GM23338 (cell line): ENCODE measurements around the gene FCHO2. TPM values are rescaled to one million over a fixed set of nuclear protein-coding genes. Genes with fewer than 3 reads are reported as not detected.
A peak's percentile ranks its signal among the peaks of the same experiment; 100 is the strongest.

Experiments used
- ATAC-seq: fragments of 200-7000 bp; cut with Tn5 transposase; 3 replicates; pipeline ENCODE4 v1.9.1; 2020
- DNase-seq: peaks from one replicate; pipeline ENCODE4 v3.0.0-alpha.2; 2015; ENCODE audit warnings: low spot score
- H2AFZ ChIP-seq: fragments of 200-600 bp; sonication (generic); 2 replicates; pipeline ENCODE4 v1.8.0; 2016; ENCODE audit warnings: antibody characterized with exemption, mild to moderate bottlenecking, moderate library complexity
- H3F3A ChIP-seq: fragments of 200-600 bp; sonication (generic); replicated peaks from 2 replicates; pipeline ENCODE4 v1.8.0; 2017; ENCODE audit warnings: antibody characterized with exemption, mixed run types, low read depth
- H3K27ac ChIP-seq: fragments of 200-600 bp; sonication (generic); 2 replicates; pipeline ENCODE4 v1.6.1; 2016; ENCODE audit warnings: low read depth
- H3K27me3 ChIP-seq: fragments of 200-600 bp; sonication (generic); 2 replicates; pipeline ENCODE4 v1.8.0; 2016; ENCODE audit warnings: mild to moderate bottlenecking, mixed run types, moderate library complexity; ENCODE audit not compliant: insufficient read depth
- H3K36me3 ChIP-seq: fragments of 200-600 bp; sonication (generic); 2 replicates; pipeline ENCODE4 v1.8.0; 2016; ENCODE audit warnings: mild to moderate bottlenecking; ENCODE audit not compliant: insufficient read depth
- H3K4me1 ChIP-seq: fragments of 200-600 bp; sonication (generic); 2 replicates; pipeline ENCODE4 v1.8.0; 2016; ENCODE audit warnings: mild to moderate bottlenecking, moderate library complexity; ENCODE audit not compliant: insufficient read depth
- H3K4me2 ChIP-seq: fragments of 200-600 bp; sonication (generic); 2 replicates; pipeline ENCODE4 v1.7.1; 2017; ENCODE audit warnings: mixed run types
- H3K4me3 ChIP-seq: fragments of 200-600 bp; sonication (generic); 2 replicates; pipeline ENCODE4 v1.6.1; 2016; ENCODE audit warnings: mixed run types
- H3K79me2 ChIP-seq: fragments of 200-600 bp; sonication (generic); replicated peaks from 2 replicates; pipeline ENCODE4 v1.8.0; 2017; ENCODE audit warnings: mild to moderate bottlenecking; ENCODE audit not compliant: insufficient read depth
- H3K9me2 ChIP-seq: fragments of 200-600 bp; sonication (generic); 2 replicates; pipeline ENCODE4 v1.8.0; 2017; ENCODE audit not compliant: insufficient read depth
- H4K20me1 ChIP-seq: fragments of 200-600 bp; sonication (generic); replicated peaks from 2 replicates; pipeline ENCODE4 v1.8.0; 2017; ENCODE audit warnings: mild to moderate bottlenecking; ENCODE audit not compliant: insufficient read depth
- H3K27ac Mint-ChIP-seq: 2 replicates; pipeline ENCODE4 v1.8.0; 2020; ENCODE audit warnings: inconsistent platforms, mild to moderate bottlenecking, moderate library complexity, mixed read lengths
- H3K27me3 Mint-ChIP-seq: 3 replicates; pipeline ENCODE4 v1.8.0; 2022; ENCODE audit warnings: low read depth, mild to moderate bottlenecking, moderate library complexity, mixed read lengths, inconsistent platforms; ENCODE audit not compliant: insufficient read depth, poor library complexity
- H3K36me3 Mint-ChIP-seq: 3 replicates; pipeline ENCODE4 v1.8.0; 2021; ENCODE audit warnings: low read depth, mild to moderate bottlenecking, inconsistent platforms, moderate library complexity, mixed read lengths
- H3K4me1 Mint-ChIP-seq: 3 replicates; pipeline ENCODE4 v1.8.0; 2020; ENCODE audit warnings: mild to moderate bottlenecking, inconsistent platforms, mixed read lengths
- H3K4me3 Mint-ChIP-seq: 3 replicates; pipeline ENCODE4 v1.8.0; 2021; ENCODE audit warnings: moderate library complexity, mild to moderate bottlenecking, inconsistent platforms, mixed read lengths
- H3K9me3 Mint-ChIP-seq: 3 replicates; pipeline ENCODE4 v1.8.0; 2020; ENCODE audit warnings: moderate library complexity, mild to moderate bottlenecking, inconsistent platforms, mixed read lengths
- CREB1 ChIP-seq: fragments of 250-450 bp; sonication (Bioruptor Pico); IDR thresholded peaks from 2 replicates; pipeline ENCODE4 v1.5.0; 2020; ENCODE audit warnings: low read depth, mild to moderate bottlenecking, moderate library complexity
- CTCF ChIP-seq, 2 experiments: fragments of 200-600 bp in 1 of 2; sonication (generic) in 1 of 2; conservative IDR thresholded peaks; 2 replicates each; pipeline versions ENCODE4 v1.5.1 to v1.6.1; 2016 to 2017; ENCODE audit warnings: antibody characterized with exemption in 2 of 2, low read depth in 2 of 2, mild to moderate bottlenecking in 2 of 2, moderate library complexity in 1 of 2
- ETS1 ChIP-seq: IDR thresholded peaks from 2 replicates; pipeline ENCODE4 v1.6.1; 2016; ENCODE audit warnings: antibody characterized with exemption
- EZH2 ChIP-seq: fragments of 200-600 bp; sonication (generic); IDR thresholded peaks from one replicate; pipeline ENCODE4 v1.8.0; 2017; ENCODE audit warnings: antibody characterized with exemption, mild to moderate bottlenecking, low read depth; ENCODE audit not compliant: unreplicated experiment
- EZH2phosphoT487 ChIP-seq: fragments of 200-600 bp; sonication (generic); IDR thresholded peaks from one replicate; pipeline ENCODE4 v1.8.1; 2018; ENCODE audit warnings: antibody characterized with exemption; ENCODE audit not compliant: unreplicated experiment
- JUNB ChIP-seq: IDR thresholded peaks from one replicate; pipeline ENCODE4 v1.6.1; 2016; ENCODE audit warnings: antibody characterized with exemption; ENCODE audit not compliant: unreplicated experiment
- NANOG ChIP-seq: IDR thresholded peaks from 2 replicates; pipeline ENCODE4 v1.6.1; 2016; ENCODE audit warnings: antibody characterized with exemption, borderline replicate concordance
- POLR2AphosphoS5 ChIP-seq: IDR thresholded peaks from 2 replicates; pipeline ENCODE4 v1.6.1; 2016; ENCODE audit warnings: antibody characterized with exemption, low read depth
- STAT1 ChIP-seq: IDR thresholded peaks from one replicate; pipeline ENCODE4 v1.6.1; 2016; ENCODE audit warnings: antibody characterized with exemption; ENCODE audit not compliant: unreplicated experiment
- ZNF114 ChIP-seq: fragments of 250-450 bp; sonication (Bioruptor Pico); IDR thresholded peaks from 2 replicates; pipeline ENCODE4 v1.5.0; 2020; ENCODE audit warnings: mild to moderate bottlenecking, moderate library complexity
- ZNF331 ChIP-seq: fragments of 250-450 bp; sonication (Bioruptor Pico); IDR thresholded peaks from 2 replicates; pipeline ENCODE4 v1.5.0; 2020; ENCODE audit warnings: low read depth, mild to moderate bottlenecking, moderate library complexity
- polyA plus RNA-seq: library from polyadenylated mRNA; unstranded; fragments of >200 nt; fragmentation: Nextera tagmentation; extraction: Ambion mirVana; gene quantifications from 2 replicates; pipeline ENCODE4 v1.2.1, GENCODE V29; 2016
- total RNA-seq: library from RNA; depleted of rRNA; stranded (reverse); fragments of >200 nt; shearing (Covaris generic); gene quantifications from 2 replicates; pipeline ENCODE4 v1.2.3, GENCODE V29; 2014
- TF ChIP-seq, protein P1 (sequence below): fragments of 250-450 bp; sonication (Bioruptor Pico); IDR thresholded peaks from 2 replicates; pipeline ENCODE4 v1.5.0; 2020; ENCODE audit warnings: mild to moderate bottlenecking, moderate library complexity

FCHO2 gene
- total and polyA plus RNA-seq, 2 experiments from 2014 or later = 8.4 to 10.1 TPM

DNA sequence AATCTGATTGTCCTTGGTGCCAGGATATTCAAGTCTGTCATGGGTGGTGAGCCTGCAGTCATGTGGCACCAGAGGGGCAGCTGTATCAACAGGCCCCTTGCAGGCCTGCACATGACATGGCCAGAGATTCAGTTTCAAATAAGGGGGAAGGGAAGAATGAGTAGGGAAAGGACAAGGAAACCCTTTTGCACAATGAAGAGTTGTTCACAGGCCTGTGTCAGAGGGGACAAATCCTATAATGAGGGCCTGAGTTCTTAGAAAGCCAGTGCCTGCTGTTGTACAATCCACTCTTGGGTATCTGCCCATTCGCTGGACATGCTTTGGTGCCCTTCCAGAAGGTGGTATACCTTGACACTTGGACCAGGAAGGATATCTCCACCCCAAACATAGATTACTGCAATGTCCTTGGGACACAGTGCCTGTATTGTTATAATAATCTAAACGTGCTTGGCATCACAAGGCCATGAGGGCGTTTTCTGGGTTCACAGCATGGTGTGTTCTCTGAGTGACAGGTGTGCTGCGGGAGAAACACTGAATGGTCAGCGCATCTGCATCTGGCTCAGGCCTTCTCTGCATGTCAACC is 162.6 kb downstream of the FCHO2 start (continued):
- TF ChIP-seq EZH2 (no peak), ZNF331 (CRISPR knock-in tag) (no peak), ZNF114 (CRISPR knock-in tag) (no peak), STAT1 (no peak), EZH2phosphoT487 (no peak), POLR2AphosphoS5 (no peak), JUNB (no peak), NANOG (no peak)
- TF ChIP-seq, protein P1, sequence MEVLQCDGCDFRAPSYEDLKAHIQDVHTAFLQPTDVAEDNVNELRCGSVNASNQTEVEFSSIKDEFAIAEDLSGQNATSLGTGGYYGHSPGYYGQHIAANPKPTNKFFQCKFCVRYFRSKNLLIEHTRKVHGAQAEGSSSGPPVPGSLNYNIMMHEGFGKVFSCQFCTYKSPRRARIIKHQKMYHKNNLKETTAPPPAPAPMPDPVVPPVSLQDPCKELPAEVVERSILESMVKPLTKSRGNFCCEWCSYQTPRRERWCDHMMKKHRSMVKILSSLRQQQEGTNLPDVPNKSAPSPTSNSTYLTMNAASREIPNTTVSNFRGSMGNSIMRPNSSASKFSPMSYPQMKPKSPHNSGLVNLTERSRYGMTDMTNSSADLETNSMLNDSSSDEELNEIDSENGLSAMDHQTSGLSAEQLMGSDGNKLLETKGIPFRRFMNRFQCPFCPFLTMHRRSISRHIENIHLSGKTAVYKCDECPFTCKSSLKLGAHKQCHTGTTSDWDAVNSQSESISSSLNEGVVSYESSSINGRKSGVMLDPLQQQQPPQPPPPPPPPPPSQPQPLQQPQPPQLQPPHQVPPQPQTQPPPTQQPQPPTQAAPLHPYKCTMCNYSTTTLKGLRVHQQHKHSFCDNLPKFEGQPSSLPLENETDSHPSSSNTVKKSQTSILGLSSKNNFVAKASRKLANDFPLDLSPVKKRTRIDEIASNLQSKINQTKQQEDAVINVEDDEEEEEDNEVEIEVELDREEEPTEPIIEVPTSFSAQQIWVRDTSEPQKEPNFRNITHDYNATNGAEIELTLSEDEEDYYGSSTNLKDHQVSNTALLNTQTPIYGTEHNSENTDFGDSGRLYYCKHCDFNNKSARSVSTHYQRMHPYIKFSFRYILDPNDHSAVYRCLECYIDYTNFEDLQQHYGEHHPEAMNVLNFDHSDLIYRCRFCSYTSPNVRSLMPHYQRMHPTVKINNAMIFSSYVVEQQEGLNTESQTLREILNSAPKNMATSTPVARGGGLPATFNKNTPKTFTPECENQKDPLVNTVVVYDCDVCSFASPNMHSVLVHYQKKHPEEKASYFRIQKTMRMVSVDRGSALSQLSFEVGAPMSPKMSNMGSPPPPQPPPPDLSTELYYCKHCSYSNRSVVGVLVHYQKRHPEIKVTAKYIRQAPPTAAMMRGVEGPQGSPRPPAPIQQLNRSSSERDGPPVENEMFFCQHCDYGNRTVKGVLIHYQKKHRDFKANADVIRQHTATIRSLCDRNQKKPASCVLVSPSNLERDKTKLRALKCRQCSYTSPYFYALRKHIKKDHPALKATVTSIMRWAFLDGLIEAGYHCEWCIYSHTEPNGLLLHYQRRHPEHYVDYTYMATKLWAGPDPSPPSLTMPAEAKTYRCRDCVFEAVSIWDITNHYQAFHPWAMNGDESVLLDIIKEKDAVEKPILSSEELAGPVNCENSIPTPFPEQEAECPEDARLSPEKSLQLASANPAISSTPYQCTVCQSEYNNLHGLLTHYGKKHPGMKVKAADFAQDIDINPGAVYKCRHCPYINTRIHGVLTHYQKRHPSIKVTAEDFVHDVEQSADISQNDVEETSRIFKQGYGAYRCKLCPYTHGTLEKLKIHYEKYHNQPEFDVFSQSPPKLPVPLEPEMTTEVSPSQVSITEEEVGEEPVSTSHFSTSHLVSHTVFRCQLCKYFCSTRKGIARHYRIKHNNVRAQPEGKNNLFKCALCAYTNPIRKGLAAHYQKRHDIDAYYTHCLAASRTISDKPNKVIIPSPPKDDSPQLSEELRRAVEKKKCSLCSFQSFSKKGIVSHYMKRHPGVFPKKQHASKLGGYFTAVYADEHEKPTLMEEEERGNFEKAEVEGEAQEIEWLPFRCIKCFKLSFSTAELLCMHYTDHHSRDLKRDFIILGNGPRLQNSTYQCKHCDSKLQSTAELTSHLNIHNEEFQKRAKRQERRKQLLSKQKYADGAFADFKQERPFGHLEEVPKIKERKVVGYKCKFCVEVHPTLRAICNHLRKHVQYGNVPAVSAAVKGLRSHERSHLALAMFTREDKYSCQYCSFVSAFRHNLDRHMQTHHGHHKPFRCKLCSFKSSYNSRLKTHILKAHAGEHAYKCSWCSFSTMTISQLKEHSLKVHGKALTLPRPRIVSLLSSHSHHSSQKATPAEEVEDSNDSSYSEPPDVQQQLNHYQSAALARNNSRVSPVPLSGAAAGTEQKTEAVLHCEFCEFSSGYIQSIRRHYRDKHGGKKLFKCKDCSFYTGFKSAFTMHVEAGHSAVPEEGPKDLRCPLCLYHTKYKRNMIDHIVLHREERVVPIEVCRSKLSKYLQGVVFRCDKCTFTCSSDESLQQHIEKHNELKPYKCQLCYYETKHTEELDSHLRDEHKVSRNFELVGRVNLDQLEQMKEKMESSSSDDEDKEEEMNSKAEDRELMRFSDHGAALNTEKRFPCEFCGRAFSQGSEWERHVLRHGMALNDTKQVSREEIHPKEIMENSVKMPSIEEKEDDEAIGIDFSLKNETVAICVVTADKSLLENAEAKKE (CRISPR knock-in tag) = no peak

- H3K9me2 ChIP-seq = no peaks in the 10 kb centered on the region
- peaks cover 56% of the 10 kb centered on the region for H3K27me3 ChIP-seq
- no peaks in the 10 kb centered on the region for H3K79me2 ChIP-seq
- H3K4me1 ChIP-seq = peaks cover 9% of the 10 kb centered on the region; the same call in 1 of the 2 replicates
- Mint-ChIP-seq H3K36me3 (no peaks in the 10 kb centered on the region; the same call in 2 of the 3 replicates), H3K4me3 (peak overlapping the region; percentile 65), H3K27me3 (peaks cover 37% of the 10 kb centered on the region), H3K9me3 (no peaks in the 10 kb centered on the region), H3K27ac (no peak overlapping the region), H3K4me1 (peaks cover 24% of the 10 kb centered on the region)
- H3K36me3 ChIP-seq = no peaks in the 10 kb centered on the region
- H2AFZ ChIP-seq = peak overlapping the region; percentile 96; the same call in 1 of the 2 replicates
- ATAC-seq (peak; percentile 62), DNase-seq (peak; percentile 69)
- H4K20me1 ChIP-seq = no peaks in the 10 kb centered on the region
- H3K4me2 ChIP-seq = peak overlapping the region; percentile 99
- no peaks in the 10 kb centered on the region; the same call in 1 of the 2 replicates for H3F3A ChIP-seq
- no peak overlapping the region for H3K27ac ChIP-seq
- TF ChIP-seq ETS1 = no peak
- TF ChIP-seq NANOG = no peak
- no peak for TF ChIP-seq JUNB
- no peak for TF ChIP-seq CREB1
- no peak for TF ChIP-seq POLR2AphosphoS5
- TF ChIP-seq CTCF (conservative IDR thresholded peaks at IDR 0.05; ENCODE audit: low read depth in 2 of 2) = no peak
- TF ChIP-seq EZH2 = peak; percentile 18
- peak overlapping the region; percentile 87 for H3K4me3 ChIP-seq
Measured at GRCh38 chr5:73119451-73120157, 163.8 kb downstream of the FCHO2 start.
